GM18517 (cell line): Measurements from ENCODE around the gene ALKBH7.
"Not testable (repeated sequence)": the region's sequence is repeated elsewhere in the genome, so short reads cannot be mapped to it uniquely, and the experiment has no call there.

Source experiments
- ATAC-seq: cut with Tn5 transposase; IDR thresholded peaks from one replicate; pipeline ENCODE4 v1.9.1; 2021; ENCODE audit warnings: mild to moderate bottlenecking, moderate library complexity; ENCODE audit not compliant: unreplicated experiment

ALKBH7 gene

GRCh38 chr19:6372594-6373095 is at the start of gene ALKBH7:
TSS of gene ALKBH7 (plus strand) at chr19:6372794. CDS start at chr19:6372821, 27 bp downstream.
- peak; percentile 84 for ATAC-seq

- ATAC-seq: no peak
Measured at GRCh38 chr19:6324757-6325156, 47.8 kb upstream of the ALKBH7 start.

- no peak for ATAC-seq
Measured at GRCh38 chr19:6325614-6326013, 47.0 kb upstream of the ALKBH7 start.

- ATAC-seq: no peak
Measured at GRCh38 chr19:6326815-6327214, 45.8 kb upstream of the ALKBH7 start.

GRCh38 chr19:6333439-6333838 is 39.2 kb upstream of the ALKBH7 start, which contains the start of gene ACER1:
TSS of gene ACER1 (minus strand) at chr19:6333612. CDS start at chr19:6333551, 61 bp downstream.
- no peak for ATAC-seq

GRCh38 chr19:6334490-6335285 is 37.9 kb upstream of the ALKBH7 start:
- no peak for ATAC-seq

- no peak for ATAC-seq
Measured at GRCh38 chr19:6340493-6341201, 31.9 kb upstream of the ALKBH7 start.

- ATAC-seq: no peak
Measured at GRCh38 chr19:6343462-6343861, 29.1 kb upstream of the ALKBH7 start.

- not testable (repeated sequence) for ATAC-seq
Measured at GRCh38 chr19:6349271-6349670, 23.3 kb upstream of the ALKBH7 start.

GRCh38 chr19:6350688-6351087 is 21.9 kb upstream of the ALKBH7 start:
- no peak for ATAC-seq

GRCh38 chr19:6352381-6353165 is 20.0 kb upstream of the ALKBH7 start:
- no peak for ATAC-seq

GRCh38 chr19:6354098-6354674 is 18.4 kb upstream of the ALKBH7 start:
- ATAC-seq: no peak

- ATAC-seq: not testable (repeated sequence)
Measured at GRCh38 chr19:6355321-6356040, 17.1 kb upstream of the ALKBH7 start.

GRCh38 chr19:6357174-6357573 is 15.4 kb upstream of the ALKBH7 start:
- ATAC-seq: no peak

- no peak for ATAC-seq
Measured at GRCh38 chr19:6358003-6358402, 14.6 kb upstream of the ALKBH7 start.

GRCh38 chr19:6359568-6360341 is 12.8 kb upstream of the ALKBH7 start:
- no peak for ATAC-seq

- ATAC-seq: not testable (repeated sequence)
Measured at GRCh38 chr19:6360445-6360844, 12.1 kb upstream of the ALKBH7 start.

GRCh38 chr19:6360857-6361216 is 11.8 kb upstream of the ALKBH7 start:
- ATAC-seq: not testable (repeated sequence)

- ATAC-seq: no peak
Measured at GRCh38 chr19:6362027-6362350, 10.6 kb upstream of the ALKBH7 start.
